Pons (tissue), 1 donor: ENCODE results near the gene DHX38.

Experiments
- DNase-seq: peaks from one replicate; pipeline ENCODE4 v3.0.0-alpha.2; 2016; ENCODE audit warnings: low spot score

The DHX38 gene

GRCh38 chr16:72083778-72084404 lies 9.8 kb upstream of the DHX38 start:
- no peak for DNase-seq

GRCh38 chr16:72084445-72084844 lies 9.2 kb upstream of the DHX38 start:
- no peak for DNase-seq

- DNase-seq: no peak
Observed at GRCh38 chr16:72085002-72085401, 8.6 kb upstream of the DHX38 start.

- no peak for DNase-seq
Observed at GRCh38 chr16:72091217-72091616, 2.4 kb upstream of the DHX38 start.

- DNase-seq: no peak
Observed at GRCh38 chr16:72092832-72093447, 707 bp upstream of the DHX38 start.

GRCh38 chr16:72094266-72094610 lies 591 bp downstream of the DHX38 start:
- no peak for DNase-seq

GRCh38 chr16:72098936-72099335 lies 5.3 kb downstream of the DHX38 start:
- no peak for DNase-seq

GRCh38 chr16:72099377-72099818 lies 5.8 kb downstream of the DHX38 start:
- peak; percentile 58 for DNase-seq

GRCh38 chr16:72101195-72101594 lies 7.5 kb downstream of the DHX38 start:
- DNase-seq: no peak

- DNase-seq: no peak
Observed at GRCh38 chr16:72104905-72105304, 11.3 kb downstream of the DHX38 start.

- no peak for DNase-seq
Observed at GRCh38 chr16:72105978-72106377, 12.3 kb downstream of the DHX38 start.

- no peak for DNase-seq
Observed at GRCh38 chr16:72107371-72107770, 13.7 kb downstream of the DHX38 start.

- no peak for DNase-seq
Observed at GRCh38 chr16:72108353-72109102, 14.9 kb downstream of the DHX38 start.

GRCh38 chr16:72109300-72109699 lies 15.7 kb downstream of the DHX38 start:
- DNase-seq: no peak

- DNase-seq: no peak
Observed at GRCh38 chr16:72109966-72110530, 16.4 kb downstream of the DHX38 start.

GRCh38 chr16:72110662-72111615 lies 17.3 kb downstream of the DHX38 start:
- DNase-seq: no peak

- no peak for DNase-seq
Observed at GRCh38 chr16:72111657-72112451, 18.2 kb downstream of the DHX38 start.

- DNase-seq: no peak
Observed at GRCh38 chr16:72112452-72112792, 18.8 kb downstream of the DHX38 start.

GRCh38 chr16:72112906-72113615 lies 19.4 kb downstream of the DHX38 start:
- no peak for DNase-seq

- DNase-seq: no peak
Observed at GRCh38 chr16:72113616-72113945, 19.9 kb downstream of the DHX38 start.

- DNase-seq: no peak
Observed at GRCh38 chr16:72120026-72120425, 26.4 kb downstream of the DHX38 start.
